Progenitor cell of endocrine pancreas (in vitro differentiated cells): ENCODE measurements around the gene TOPBP1. TPM values are rescaled to one million over a fixed set of nuclear protein-coding genes. Genes with fewer than 3 reads are reported as not detected.
"Not testable (repeated sequence)": the region's sequence is repeated elsewhere in the genome, so short reads cannot be mapped to it uniquely, and the experiment has no call there.

Experiments used
- DNase-seq: peaks from one replicate; pipeline ENCODE4 v3.0.0; 2021; ENCODE audit warnings: low spot score; ENCODE audit not compliant: unreplicated experiment
- H3K27ac Mint-ChIP-seq: 2 replicates; pipeline ENCODE4 v1.8.0; 2021; ENCODE audit warnings: mild to moderate bottlenecking, moderate library complexity, mixed read lengths
- H3K27me3 Mint-ChIP-seq: 2 replicates; pipeline ENCODE4 v1.8.0; 2021; ENCODE audit warnings: mixed read lengths
- H3K36me3 Mint-ChIP-seq: 2 replicates; pipeline ENCODE4 v1.8.0; 2022; ENCODE audit warnings: mixed read lengths; ENCODE audit not compliant: insufficient read depth
- H3K4me1 Mint-ChIP-seq: 2 replicates; pipeline ENCODE4 v1.8.0; 2021; ENCODE audit warnings: low read depth, mixed read lengths
- H3K4me3 Mint-ChIP-seq: 2 replicates; pipeline ENCODE4 v1.8.0; 2021; ENCODE audit warnings: low read depth, mild to moderate bottlenecking, moderate library complexity, mixed read lengths
- H3K9me3 Mint-ChIP-seq: 2 replicates; pipeline ENCODE4 v1.8.0; 2021; ENCODE audit warnings: low read depth, mixed read lengths
- total RNA-seq: library from RNA; stranded (reverse); gene quantifications from 2 replicates; pipeline ENCODE4 v1.2.1, GENCODE V29; 2021
- TF ChIP-seq, protein P1 (sequence below): fragments of 200-600 bp; sonication (generic); IDR thresholded peaks from one replicate; pipeline ENCODE4 v1.5.0; 2021; ENCODE audit warnings: antibody characterized with exemption, mild to moderate bottlenecking; ENCODE audit not compliant: unreplicated experiment

Gene TOPBP1
- total RNA-seq, 1 donor from 2014 or later = 51.8 TPM

DNA sequence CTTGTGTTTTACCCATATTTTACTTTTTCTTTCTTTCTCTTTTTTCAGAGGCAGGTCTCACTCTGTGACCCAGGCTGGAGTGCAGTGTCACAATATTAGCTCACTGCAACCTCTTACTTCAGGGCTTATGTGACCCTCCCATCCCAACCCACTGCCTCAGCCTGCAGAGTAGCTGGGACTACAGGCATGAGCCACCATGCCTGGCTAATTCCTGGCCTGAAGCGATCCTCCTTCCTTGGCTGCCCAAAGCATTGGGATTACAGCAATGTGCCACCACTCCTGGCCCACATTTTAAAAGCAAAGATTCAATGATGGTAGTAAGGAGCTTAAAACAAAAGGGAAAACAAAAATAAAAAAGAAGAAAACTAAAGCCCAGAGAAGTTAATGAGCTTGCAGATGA lies 99.4 kb downstream of the TOPBP1 start:
- TF ChIP-seq, protein P1, sequence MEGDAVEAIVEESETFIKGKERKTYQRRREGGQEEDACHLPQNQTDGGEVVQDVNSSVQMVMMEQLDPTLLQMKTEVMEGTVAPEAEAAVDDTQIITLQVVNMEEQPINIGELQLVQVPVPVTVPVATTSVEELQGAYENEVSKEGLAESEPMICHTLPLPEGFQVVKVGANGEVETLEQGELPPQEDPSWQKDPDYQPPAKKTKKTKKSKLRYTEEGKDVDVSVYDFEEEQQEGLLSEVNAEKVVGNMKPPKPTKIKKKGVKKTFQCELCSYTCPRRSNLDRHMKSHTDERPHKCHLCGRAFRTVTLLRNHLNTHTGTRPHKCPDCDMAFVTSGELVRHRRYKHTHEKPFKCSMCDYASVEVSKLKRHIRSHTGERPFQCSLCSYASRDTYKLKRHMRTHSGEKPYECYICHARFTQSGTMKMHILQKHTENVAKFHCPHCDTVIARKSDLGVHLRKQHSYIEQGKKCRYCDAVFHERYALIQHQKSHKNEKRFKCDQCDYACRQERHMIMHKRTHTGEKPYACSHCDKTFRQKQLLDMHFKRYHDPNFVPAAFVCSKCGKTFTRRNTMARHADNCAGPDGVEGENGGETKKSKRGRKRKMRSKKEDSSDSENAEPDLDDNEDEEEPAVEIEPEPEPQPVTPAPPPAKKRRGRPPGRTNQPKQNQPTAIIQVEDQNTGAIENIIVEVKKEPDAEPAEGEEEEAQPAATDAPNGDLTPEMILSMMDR = no peak
- Mint-ChIP-seq H3K4me3 (no peak overlapping the region), H3K4me1 (peaks cover 15% of the 10 kb centered on the region), H3K27me3 (no peaks in the 10 kb centered on the region), H3K27ac (no peak overlapping the region), H3K9me3 (peaks cover 3% of the 10 kb centered on the region), H3K36me3 (no peaks in the 10 kb centered on the region)
- no peak for DNase-seq

DNA sequence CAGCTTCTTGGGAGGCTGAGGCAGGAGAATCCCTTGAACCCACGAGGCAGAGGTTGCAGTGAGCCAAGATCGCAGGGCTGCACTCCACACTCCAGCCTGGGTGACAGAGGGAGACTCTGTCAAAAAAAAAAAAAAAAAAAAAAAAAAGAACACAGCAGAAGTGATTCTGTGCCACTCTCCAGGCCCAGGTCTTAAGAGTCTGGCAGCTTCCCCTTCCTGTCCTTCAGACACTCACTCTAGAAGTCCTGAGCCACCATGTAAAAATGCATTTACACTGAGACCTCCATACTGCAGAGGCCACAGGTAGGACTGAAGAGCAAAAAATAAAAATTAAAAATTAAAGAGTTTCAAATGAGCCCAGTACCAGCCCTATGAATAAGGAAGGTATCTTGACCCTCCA lies 100.1 kb downstream of the TOPBP1 start:
- Mint-ChIP-seq H3K4me1 (peaks cover 15% of the 10 kb centered on the region), H3K27me3 (no peaks in the 10 kb centered on the region), H3K4me3 (no peak overlapping the region), H3K27ac (no peak overlapping the region), H3K9me3 (peaks cover 3% of the 10 kb centered on the region), H3K36me3 (no peaks in the 10 kb centered on the region)
- no peak for DNase-seq
- TF ChIP-seq, protein P1 = no peak

DNA sequence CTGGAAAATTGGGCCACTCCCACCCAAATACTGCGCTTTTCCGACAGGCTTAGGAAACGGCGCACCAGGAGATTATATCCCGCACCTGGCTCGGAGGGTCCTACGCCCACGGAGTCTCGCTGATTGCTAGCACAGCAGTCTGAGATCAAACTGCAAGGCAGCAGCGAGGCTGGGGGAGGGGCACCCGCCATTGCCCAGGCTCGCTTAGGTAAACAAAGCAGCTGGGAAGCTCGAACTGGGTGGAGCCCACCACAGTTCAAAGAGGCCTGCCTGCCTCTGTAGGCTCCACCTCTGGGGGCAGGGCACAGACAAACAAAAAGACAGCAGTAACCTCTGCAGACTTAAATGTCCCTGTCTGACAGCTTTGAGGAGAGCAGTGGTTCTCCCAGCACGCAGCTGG lies 110.2 kb downstream of the TOPBP1 start:
- peaks cover 12% of the 10 kb centered on the region for H3K4me1 Mint-ChIP-seq
- not testable (repeated sequence) for H3K27ac Mint-ChIP-seq, H3K9me3 Mint-ChIP-seq, H3K27me3 Mint-ChIP-seq, H3K36me3 Mint-ChIP-seq, H3K4me3 Mint-ChIP-seq, DNase-seq

Other genes with a start within 250 kb of the TOPBP1 start
- gene CDV3, start 88.3 kb downstream of the TOPBP1 start, total RNA-seq = 175 and 177 TPM in 2 replicates
- 3.8 and 4.4 TPM in 2 replicates for gene TF, start 84.5 kb upstream of the TOPBP1 start, total RNA-seq
- 38.2 and 49.1 TPM in 2 replicates for gene SRPRB, start 143.9 kb upstream of the TOPBP1 start, total RNA-seq
- 10.5 and 12.9 TPM in 2 replicates for gene RAB6B, start 233.9 kb upstream of the TOPBP1 start, total RNA-seq